Measurements from ENCODE around the gene TSPAN9. TPM values are rescaled to one million over a fixed set of nuclear protein-coding genes. Genes with fewer than 3 reads are reported as not detected.

The TSPAN9 gene
- total RNA-seq, 1 donor from 2014 or later = 40.9 TPM

- no peak overlapping the region for H3K4me3 ChIP-seq (ENCODE audit: insufficient read depth, low read depth, low read length)
- no peak overlapping the region for H3K4me2 ChIP-seq (ENCODE audit: low read length)
- no peaks in the 10 kb centered on the region for H3K27me3 ChIP-seq (ENCODE audit: insufficient read depth, low read length)
- Mint-ChIP-seq H3K4me1 (ENCODE audit: low read depth, unreplicated experiment) (peaks cover 7% of the 10 kb centered on the region), H3K4me3 (ENCODE audit: unreplicated experiment) (no peak overlapping the region), H3K36me3 (ENCODE audit: low read depth, unreplicated experiment) (peaks cover 6% of the 10 kb centered on the region), H3K9me3 (ENCODE audit: unreplicated experiment) (no peaks in the 10 kb centered on the region), H3K27me3 (ENCODE audit: low read depth, unreplicated experiment) (peaks cover 39% of the 10 kb centered on the region), H3K27ac (ENCODE audit: unreplicated experiment) (no peak overlapping the region)
- H3K4me1 ChIP-seq (ENCODE audit: insufficient read depth, low read length) = peaks cover 3% of the 10 kb centered on the region
- no peak overlapping the region for H3K27ac ChIP-seq (ENCODE audit: low read depth, low read length)
- H4K20me1 ChIP-seq (ENCODE audit: insufficient read depth, low read length) = peaks cover 83% of the 10 kb centered on the region
- DNase-seq (ENCODE audit: low read depth) (no peak), FAIRE-seq (no peak)
- H2AFZ ChIP-seq (ENCODE audit: low read depth, low read length) = no peak overlapping the region
- H3K9me3 ChIP-seq (ENCODE audit: insufficient read depth, low read depth, low read length) = no peaks in the 10 kb centered on the region
- TF ChIP-seq EZH2 (IDR thresholded peaks at IDR 0.05; ENCODE audit: insufficient read depth, low read length) (no peak), CTCF (IDR thresholded peaks at IDR 0.05; ENCODE audit: insufficient read depth, low read depth, low read length) (no peak)
- no peak overlapping the region for H3K9ac ChIP-seq (ENCODE audit: low read length)
- H3K36me3 ChIP-seq (ENCODE audit: insufficient read depth, low read length) = no peaks in the 10 kb centered on the region
- H3K79me2 ChIP-seq (ENCODE audit: insufficient read depth, low read length) = no peaks in the 10 kb centered on the region
These were observed 190.5 kb downstream of the TSPAN9 start for GRCh38 chr12:3267690-3268089.

GRCh38 chr12:3269594-3269993 is 192.4 kb downstream of the TSPAN9 start:
- Histone ChIP-seq H3K27me3 (ENCODE audit: insufficient read depth, low read length) (no peaks in the 10 kb centered on the region), H4K20me1 (ENCODE audit: insufficient read depth, low read length) (peaks cover 85% of the 10 kb centered on the region), H3K79me2 (ENCODE audit: insufficient read depth, low read length) (no peaks in the 10 kb centered on the region), H3K27ac (ENCODE audit: low read depth, low read length) (no peak overlapping the region), H3K4me1 (ENCODE audit: insufficient read depth, low read length) (peaks cover 21% of the 10 kb centered on the region), H3K36me3 (ENCODE audit: insufficient read depth, low read length) (no peaks in the 10 kb centered on the region), H3K9me3 (ENCODE audit: insufficient read depth, low read depth, low read length) (no peaks in the 10 kb centered on the region), H3K4me2 (ENCODE audit: low read length) (no peak overlapping the region), H3K9ac (ENCODE audit: low read length) (no peak overlapping the region), H2AFZ (ENCODE audit: low read depth, low read length) (no peak overlapping the region), H3K4me3 (ENCODE audit: insufficient read depth, low read depth, low read length) (no peak overlapping the region)
- TF ChIP-seq CTCF (IDR thresholded peaks at IDR 0.05; ENCODE audit: insufficient read depth, low read depth, low read length) (no peak), EZH2 (IDR thresholded peaks at IDR 0.05; ENCODE audit: insufficient read depth, low read length) (no peak)
- FAIRE-seq = no peak
- no peak for DNase-seq (ENCODE audit: low read depth)
- peaks cover 8% of the 10 kb centered on the region for H3K4me1 Mint-ChIP-seq (ENCODE audit: low read depth, unreplicated experiment)
- peaks cover 36% of the 10 kb centered on the region for H3K27me3 Mint-ChIP-seq (ENCODE audit: low read depth, unreplicated experiment)
- H3K36me3 Mint-ChIP-seq (ENCODE audit: low read depth, unreplicated experiment) = peaks cover 2% of the 10 kb centered on the region
- no peaks in the 10 kb centered on the region for H3K9me3 Mint-ChIP-seq (ENCODE audit: unreplicated experiment)
- peak overlapping the region; percentile 81 for H3K27ac Mint-ChIP-seq (ENCODE audit: unreplicated experiment)
- no peak overlapping the region for H3K4me3 Mint-ChIP-seq (ENCODE audit: unreplicated experiment)

- H3K9me3 ChIP-seq (ENCODE audit: insufficient read depth, low read depth, low read length) = no peaks in the 10 kb centered on the region
- Mint-ChIP-seq H3K27me3 (ENCODE audit: low read depth, unreplicated experiment) (peaks cover 31% of the 10 kb centered on the region), H3K4me3 (ENCODE audit: unreplicated experiment) (no peak overlapping the region), H3K4me1 (ENCODE audit: low read depth, unreplicated experiment) (peaks cover 7% of the 10 kb centered on the region), H3K9me3 (ENCODE audit: unreplicated experiment) (no peaks in the 10 kb centered on the region), H3K36me3 (ENCODE audit: low read depth, unreplicated experiment) (peaks cover 1% of the 10 kb centered on the region), H3K27ac (ENCODE audit: unreplicated experiment) (no peak overlapping the region)
- peaks cover 31% of the 10 kb centered on the region for H3K4me1 ChIP-seq (ENCODE audit: insufficient read depth, low read length)
- H3K9ac ChIP-seq (ENCODE audit: low read length) = no peak overlapping the region
- peaks cover 82% of the 10 kb centered on the region for H4K20me1 ChIP-seq (ENCODE audit: insufficient read depth, low read length)
- no peak overlapping the region for H3K27ac ChIP-seq (ENCODE audit: low read depth, low read length)
- H3K36me3 ChIP-seq (ENCODE audit: insufficient read depth, low read length) = no peaks in the 10 kb centered on the region
- DNase-seq (ENCODE audit: low read depth) (peak; percentile 9), FAIRE-seq (no peak)
- no peak overlapping the region for H3K4me2 ChIP-seq (ENCODE audit: low read length)
- no peak overlapping the region for H2AFZ ChIP-seq (ENCODE audit: low read depth, low read length)
- no peak overlapping the region for H3K4me3 ChIP-seq (ENCODE audit: insufficient read depth, low read depth, low read length)
- no peaks in the 10 kb centered on the region for H3K79me2 ChIP-seq (ENCODE audit: insufficient read depth, low read length)
- TF ChIP-seq CTCF (IDR thresholded peaks at IDR 0.05; ENCODE audit: insufficient read depth, low read depth, low read length) (no peak), EZH2 (IDR thresholded peaks at IDR 0.05; ENCODE audit: insufficient read depth, low read length) (no peak)
- no peaks in the 10 kb centered on the region for H3K27me3 ChIP-seq (ENCODE audit: insufficient read depth, low read length)
These were observed 194.0 kb downstream of the TSPAN9 start for GRCh38 chr12:3271146-3271545.
